Measurements from ENCODE around the gene FPGS. TPM values are rescaled to one million over a fixed set of nuclear protein-coding genes. Genes with fewer than 3 reads are reported as not detected.

The FPGS gene
- total RNA-seq, 1 donor from 2014 or later: 55.4 TPM

- H3K9me3 ChIP-seq: no peaks in the 10 kb centered on the region
- no peaks in the 10 kb centered on the region for H3K27me3 ChIP-seq (ENCODE audit: low read depth)
- no peak for ATAC-seq
- H3K27ac ChIP-seq: no peak overlapping the region
- peak overlapping the region; percentile 68 for H3K4me3 ChIP-seq
- TF ChIP-seq CTCF (IDR thresholded peaks at IDR 0.05): no peak
- DNase-seq: no peak
- peaks cover 8% of the 10 kb centered on the region for H3K36me3 ChIP-seq
- H3K4me1 ChIP-seq: peaks cover 46% of the 10 kb centered on the region
- intact Hi-C loops (cut with DNase I): no loop called here
Measured at GRCh38 chr9:127771570-127772189, 31.0 kb upstream of the FPGS start.

- TF ChIP-seq CTCF (IDR thresholded peaks at IDR 0.05): no peak
- H3K4me1 ChIP-seq: peaks cover 37% of the 10 kb centered on the region
- H3K9me3 ChIP-seq: no peaks in the 10 kb centered on the region
- DNase-seq: no peak
- H3K4me3 ChIP-seq: no peak overlapping the region
- H3K36me3 ChIP-seq: peaks cover 3% of the 10 kb centered on the region
- intact Hi-C loops (cut with DNase I): no loop called here
- no peak overlapping the region for H3K27ac ChIP-seq
- ATAC-seq: no peak
- no peaks in the 10 kb centered on the region for H3K27me3 ChIP-seq (ENCODE audit: low read depth)
Measured at GRCh38 chr9:127772603-127773002, 30.1 kb upstream of the FPGS start.

GRCh38 chr9:127773272-127773671, 29.4 kb upstream of the FPGS start:
- no peak for DNase-seq
- no peaks in the 10 kb centered on the region for H3K9me3 ChIP-seq
- intact Hi-C loops (cut with DNase I): no loop called here

GRCh38 chr9:127773981-127774380, 28.7 kb upstream of the FPGS start:
- TF ChIP-seq CTCF (IDR thresholded peaks at IDR 0.05): no peak
- Histone ChIP-seq H3K9me3 (no peaks in the 10 kb centered on the region), H3K4me1 (peaks cover 33% of the 10 kb centered on the region), H3K27ac (no peak overlapping the region), H3K36me3 (peaks cover 3% of the 10 kb centered on the region), H3K27me3 (ENCODE audit: low read depth) (no peaks in the 10 kb centered on the region), H3K4me3 (no peak overlapping the region)
- ATAC-seq (no peak), DNase-seq (no peak)
- intact Hi-C loops (cut with DNase I): no loop called here

More at GRCh38 chr9:127773272-127773671, 29.4 kb upstream of the FPGS start:
- peaks cover 31% of the 10 kb centered on the region for H3K4me1 ChIP-seq
- no peak overlapping the region for H3K4me3 ChIP-seq
- TF ChIP-seq CTCF (IDR thresholded peaks at IDR 0.05): no peak
- peaks cover 3% of the 10 kb centered on the region for H3K36me3 ChIP-seq
- no peaks in the 10 kb centered on the region for H3K27me3 ChIP-seq (ENCODE audit: low read depth)
- no peak for ATAC-seq
- H3K27ac ChIP-seq: no peak overlapping the region

GRCh38 chr9:127776195-127776923, 26.3 kb upstream of the FPGS start:
- no peak for TF ChIP-seq CTCF (IDR thresholded peaks at IDR 0.05)
- peak in 1 of 2 donors; percentile 38 for ATAC-seq
- H3K4me1 ChIP-seq: peaks cover 33% of the 10 kb centered on the region
- H3K27ac ChIP-seq: peak overlapping the region; percentile 43
- DNase-seq: peak; percentile 78
- peaks cover 3% of the 10 kb centered on the region for H3K36me3 ChIP-seq
- no peaks in the 10 kb centered on the region for H3K9me3 ChIP-seq
- no peaks in the 10 kb centered on the region for H3K27me3 ChIP-seq (ENCODE audit: low read depth)
- intact Hi-C loops (cut with DNase I): no loop called here
- peak overlapping the region; percentile 53 for H3K4me3 ChIP-seq
